Aorta (tissue), 5 donors: ENCODE data around the gene SENP2. TPM values are rescaled to one million over a fixed set of nuclear protein-coding genes. Genes with fewer than 3 reads are reported as not detected.
"Not testable (repeated sequence)": the region's sequence is repeated elsewhere in the genome, so short reads cannot be mapped to it uniquely, and the experiment has no call there.

Experiments
- ATAC-seq: fragments of 200-7000 bp; cut with Tn5 transposase; one replicate; pipeline ENCODE4 v1.9.1; 2022; ENCODE audit warnings: moderate library complexity; ENCODE audit not compliant: low FRiP score
- DNase-seq, 2 donors: peaks; one replicate each; pipeline ENCODE4 v3.0.0-alpha.2; 2020
- H3K27ac ChIP-seq, 2 donors: one replicate each; pipeline ENCODE4 v1.5.1; 2013; ENCODE audit warnings: low read length in 2 of 2, mild to moderate bottlenecking in 2 of 2, moderate library complexity in 2 of 2, control low read depth in 1 of 2, inconsistent platforms in 1 of 2, low read depth in 1 of 2
- H3K27me3 ChIP-seq, 2 donors: one replicate each; pipeline ENCODE4 v1.6.1; 2013; ENCODE audit warnings: control low read depth in 1 of 2, low read length in 1 of 2, mild to moderate bottlenecking in 1 of 2, moderate library complexity in 1 of 2; ENCODE audit not compliant: insufficient read depth in 2 of 2, control insufficient read depth in 1 of 2
- H3K36me3 ChIP-seq, 2 donors: one replicate each; pipeline ENCODE4 v1.6.1; 2013; ENCODE audit warnings: control low read depth in 1 of 2, low read length in 1 of 2, mild to moderate bottlenecking in 1 of 2; ENCODE audit not compliant: insufficient read depth in 2 of 2, control insufficient read depth in 1 of 2
- H3K4me1 ChIP-seq, 2 donors: one replicate each; pipeline ENCODE4 v1.6.1; 2013; ENCODE audit warnings: low read length in 2 of 2, control low read depth in 1 of 2, mild to moderate bottlenecking in 1 of 2, moderate library complexity in 1 of 2; ENCODE audit not compliant: insufficient read depth in 2 of 2, control insufficient read depth in 1 of 2
- H3K4me3 ChIP-seq, 2 donors: one replicate each; pipeline ENCODE4 v1.5.1; 2013; ENCODE audit warnings: low read length in 2 of 2, control low read depth in 1 of 2, mild to moderate bottlenecking in 1 of 2
- H3K9me3 ChIP-seq: one replicate; pipeline ENCODE4 v1.6.1; 2013; ENCODE audit warnings: mild to moderate bottlenecking, low read length; ENCODE audit not compliant: control insufficient read depth
- WGBS, 2 donors: extraction: QIAGEN DNeasy Blood & Tissue Kit; methylation state at CpG; one replicate each; pipeline ENCODE4 v1.1.7; 2013; 5-methylcytosine and 5-hydroxymethylcytosine counted together
- intact Hi-C, 2 donors: fragments of 100-400 bp; cut with DNase I; formaldehyde crosslinking; loops; one replicate each; pipeline versions ENCODE4 v1.14.2 to v1.15.0; 2022
- polyA plus RNA-seq, 2 donors: library from polyadenylated mRNA; stranded (reverse); fragments of 200-250 nt; gene quantifications; one replicate each; pipeline ENCODE4 v1.2.3, GENCODE V29; 2013
- total RNA-seq, 2 donors: library from RNA; stranded (reverse); fragmentation: NEBNext Ultra II Directional; extraction: Animal tissue kit (Norgen Biotek cat#: 25700); gene quantifications; one replicate each; pipeline ENCODE4 v1.2.1, GENCODE V29; 2021
- donor health status: healthy with polysubstance abuse.
- donor health status: Bipolar disorder and iron deficiency.
- donor health status: DM: no; HTN: no; CAD: no.
- donor health status: DM: no; HTN: no; CAD: no.
- donor health status: DM: yes; HTN: yes; CAD: no.

The SENP2 gene
- total and polyA plus RNA-seq, 4 donors = 13.6 to 41.6 (median 25.9) TPM

GRCh38 chr3:185632996-185633395 lies 46.9 kb downstream of the SENP2 start:
- WGBS, 2 donors = 92 to 95% methylated on average over 4 of the region's 4 CpGs
- Histone ChIP-seq H3K4me1 (no peaks in the 10 kb centered on the region), H3K9me3 (no peaks in the 10 kb centered on the region), H3K27ac (no peak overlapping the region), H3K36me3 (peaks cover 0 to 2% of the 10 kb centered on the region in 2 donors), H3K27me3 (no peaks in the 10 kb centered on the region), H3K4me3 (no peak overlapping the region)
- no peak for DNase-seq
- ATAC-seq = no peak
- intact Hi-C loops = no loop called here

DNA sequence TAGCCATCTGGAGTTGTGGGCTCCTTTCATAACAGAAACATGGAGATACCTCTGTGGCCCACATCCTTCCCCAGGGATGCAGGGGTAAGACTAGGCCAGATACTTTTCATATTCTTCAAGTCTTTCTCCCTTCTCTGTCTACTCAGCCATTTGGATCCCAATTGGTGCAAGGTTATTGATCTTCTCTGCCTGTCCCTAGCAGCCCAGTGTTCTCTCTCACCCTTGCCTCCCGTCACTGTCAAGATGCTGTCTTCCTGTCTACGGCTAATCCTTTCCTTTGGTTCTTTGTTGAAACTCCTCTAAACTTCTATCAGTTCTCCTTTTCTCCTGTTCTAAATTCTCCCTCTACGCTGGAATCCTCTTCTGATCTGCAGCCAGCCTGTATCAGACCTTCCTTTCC lies 51.3 kb downstream of the SENP2 start:
- Histone ChIP-seq H3K4me3 (no peak overlapping the region), H3K27me3 (no peaks in the 10 kb centered on the region), H3K36me3 (no peaks in the 10 kb centered on the region), H3K9me3 (no peaks in the 10 kb centered on the region), H3K4me1 (no peaks in the 10 kb centered on the region), H3K27ac (no peak overlapping the region)
- intact Hi-C loops = no loop called here
- 81 to 82% methylated on average over 3 of the region's 3 CpGs for WGBS, 2 donors
- DNase-seq = no peak
- ATAC-seq = no peak

DNA sequence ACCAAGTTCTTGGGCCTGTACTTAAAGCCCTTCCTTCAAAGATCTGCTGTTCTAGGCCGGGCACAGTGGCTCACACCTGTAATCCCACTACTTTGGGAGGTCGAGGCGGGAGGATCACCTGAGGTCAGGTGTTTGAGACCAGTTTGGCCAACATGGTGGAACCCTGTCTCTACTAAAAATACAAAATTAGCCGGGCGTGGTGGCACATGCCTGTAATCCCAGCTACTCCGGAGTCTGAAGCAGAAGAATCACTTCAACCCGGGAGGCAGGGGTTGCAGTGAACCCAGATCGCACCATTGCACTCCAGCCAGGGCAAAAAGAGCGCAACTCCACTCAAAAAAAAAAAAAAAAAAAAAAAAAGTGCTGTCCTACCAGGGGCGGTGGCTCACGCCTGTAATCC lies 52.6 kb downstream of the SENP2 start:
- ATAC-seq = not testable (repeated sequence)
- WGBS, 2 donors = 95 to 98% methylated on average over 11 of the region's 11 CpGs

GRCh38 chr3:185639632-185640206 lies 53.6 kb downstream of the SENP2 start:
- H3K9me3 ChIP-seq = no peaks in the 10 kb centered on the region
- no peak overlapping the region for H3K27ac ChIP-seq
- WGBS, 2 donors = 80 to 83% methylated on average over 7 of the region's 7 CpGs
- DNase-seq (no peak), ATAC-seq (no peak)
- H3K4me3 ChIP-seq = no peak overlapping the region
- no peaks in the 10 kb centered on the region for H3K36me3 ChIP-seq
- intact Hi-C loops = no loop called here
- no peaks in the 10 kb centered on the region for H3K27me3 ChIP-seq
- no peaks in the 10 kb centered on the region for H3K4me1 ChIP-seq

More for the DNA sequence above, 52.6 kb downstream of the SENP2 start:
- intact Hi-C loops, H3K9me3 ChIP-seq, H3K27me3 ChIP-seq, H3K4me3 ChIP-seq, H3K27ac ChIP-seq, H3K4me1 ChIP-seq, DNase-seq, H3K36me3 ChIP-seq: not testable (repeated sequence)

DNA sequence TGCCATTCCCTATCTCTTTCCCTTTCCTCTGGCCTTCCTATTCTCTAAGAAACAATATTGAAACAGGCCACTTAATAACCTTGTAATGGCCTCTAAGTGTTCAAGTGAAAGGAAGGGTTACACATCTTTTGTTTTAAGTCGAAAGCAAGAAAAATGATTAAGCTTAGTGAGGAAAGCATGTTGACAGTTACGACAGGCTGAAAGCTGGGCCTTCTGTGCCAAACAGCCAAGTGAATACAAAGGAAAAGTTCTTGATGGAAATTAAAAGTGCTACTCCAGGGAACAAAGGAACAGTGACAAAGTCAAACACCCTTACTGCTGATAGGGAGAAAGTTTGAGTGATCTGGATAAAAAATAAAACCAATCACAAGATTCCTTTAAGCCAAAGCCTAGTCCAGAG lies 54.2 kb downstream of the SENP2 start:
- 62 to 72% methylated on average over 2 of the region's 2 CpGs for WGBS, 2 donors
- ATAC-seq (no peak), DNase-seq (no peak)
- Histone ChIP-seq H3K4me1 (no peaks in the 10 kb centered on the region), H3K4me3 (no peak overlapping the region), H3K27ac (no peak overlapping the region), H3K27me3 (no peaks in the 10 kb centered on the region), H3K36me3 (no peaks in the 10 kb centered on the region), H3K9me3 (no peaks in the 10 kb centered on the region)
- intact Hi-C loops = no loop called here

DNA sequence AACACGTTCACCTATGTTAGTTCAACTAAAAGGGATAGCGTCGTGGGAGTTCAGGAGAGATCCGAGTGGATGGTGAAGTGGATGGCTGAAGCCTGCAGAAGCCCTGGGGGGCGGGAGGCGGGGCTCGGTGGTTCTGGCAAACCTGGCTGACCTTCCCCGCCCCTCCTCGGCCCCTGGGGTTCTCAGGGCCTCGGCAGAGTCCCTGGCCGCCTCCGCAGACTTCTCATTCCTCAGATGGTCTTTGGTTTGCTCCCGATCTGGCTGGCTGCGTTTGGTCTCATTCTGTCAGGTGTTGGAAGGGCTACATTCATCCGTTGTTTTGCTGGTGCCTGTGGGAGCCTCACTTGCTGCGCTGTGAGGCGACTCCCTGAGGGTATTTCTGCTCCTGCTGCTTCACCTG lies 59.1 kb downstream of the SENP2 start:
- H3K9me3 ChIP-seq, H3K4me3 ChIP-seq, ATAC-seq, H3K27me3 ChIP-seq, DNase-seq, intact Hi-C loops, H3K4me1 ChIP-seq, H3K36me3 ChIP-seq, H3K27ac ChIP-seq: not testable (repeated sequence)
- WGBS, 2 donors = 77% methylated on average over 17 of the region's 17 CpGs

DNA sequence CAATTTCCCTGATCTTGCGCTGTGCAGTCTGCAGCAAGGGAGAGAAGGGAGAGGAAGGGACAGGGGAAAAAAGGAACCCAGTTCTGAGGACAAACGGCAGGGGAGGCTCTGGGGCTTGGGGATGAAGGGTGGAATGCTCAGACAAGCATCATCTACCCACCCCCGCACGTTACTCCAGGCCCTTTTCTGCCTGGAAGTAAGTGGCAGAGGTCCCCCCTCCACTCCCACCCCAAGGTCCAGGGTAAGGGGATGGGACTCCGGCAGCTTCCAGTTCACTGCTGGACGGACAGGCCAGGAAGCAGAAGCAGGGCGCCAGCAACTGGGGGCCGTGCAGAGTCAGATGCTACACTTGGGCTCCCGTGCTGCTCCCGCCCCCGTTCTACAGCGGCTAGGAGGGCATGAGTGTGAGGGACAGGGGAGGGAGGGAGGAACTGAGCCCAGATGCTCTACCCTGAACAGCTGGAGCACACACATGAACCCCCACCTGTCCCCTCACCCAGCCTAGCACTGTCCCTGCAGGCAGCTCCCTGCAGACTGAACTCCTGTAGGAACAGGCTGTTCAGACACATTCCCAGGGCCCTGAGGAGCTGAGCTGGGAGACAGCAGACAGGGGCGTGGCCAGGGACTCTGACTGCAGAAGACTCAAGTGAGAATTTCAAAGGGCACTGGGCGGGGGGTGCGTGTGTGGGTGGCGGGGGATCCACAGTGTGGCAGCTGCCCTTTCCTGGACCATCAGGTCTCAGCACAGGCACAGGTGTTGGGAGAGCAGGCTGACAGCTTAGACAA lies 59.7 kb downstream of the SENP2 start:
- 82 to 83% methylated on average over 16 of the region's 16 CpGs for WGBS, 2 donors
- H3K9me3 ChIP-seq = no peaks in the 10 kb centered on the region
- H3K27me3 ChIP-seq = no peaks in the 10 kb centered on the region
- no peaks in the 10 kb centered on the region for H3K4me1 ChIP-seq
- ATAC-seq (peak; percentile 12), DNase-seq (no peak)
- no peak overlapping the region for H3K4me3 ChIP-seq
- H3K36me3 ChIP-seq = no peaks in the 10 kb centered on the region
- intact Hi-C loops = no loop called here
- no peak overlapping the region for H3K27ac ChIP-seq

- no peaks in the 10 kb centered on the region for H3K27me3 ChIP-seq
- H3K9me3 ChIP-seq = no peaks in the 10 kb centered on the region
- no peak for ATAC-seq
- no peak for DNase-seq
- no peaks in the 10 kb centered on the region for H3K4me1 ChIP-seq
- intact Hi-C loops = no loop called here
- H3K4me3 ChIP-seq = no peak overlapping the region
- no peaks in the 10 kb centered on the region for H3K36me3 ChIP-seq
- H3K27ac ChIP-seq = no peak overlapping the region
- 86 to 87% methylated on average over 14 of the region's 14 CpGs for WGBS, 2 donors
Measured at GRCh38 chr3:185646382-185647133, 60.5 kb downstream of the SENP2 start.
